PC-9 (cell line): ENCODE data around the gene SRRT. TPM values are rescaled to one million over a fixed set of nuclear protein-coding genes. Genes with fewer than 3 reads are reported as not detected.
A peak's percentile ranks its signal among the peaks of the same experiment; 100 is the strongest.

Experiments used
- BruUV-seq: library from RNA; stranded (reverse); fragments of 400-500 nt; replicated peaks from 2 replicates; lab custom pipeline; 2021; lab: Mats Ljungman, UMichigan
- CTCF ChIA-PET: fragments of 300-600 bp; sonication (Branson Sonifier 250); formaldehyde crosslinking; loops from one replicate; lab custom pipeline; 2022; ENCODE audit warnings: antibody characterized with exemption; lab: Charles Lee
- POLR2A ChIA-PET: fragments of 300-600 bp; sonication (Branson Sonifier 250); formaldehyde crosslinking; loops from one replicate; lab custom pipeline; 2022; ENCODE audit warnings: antibody characterized with exemption; ENCODE audit not compliant: unreplicated experiment; lab: Charles Lee
- DNase-seq, 2 experiments: peaks; one replicate each; pipeline versions ENCODE4 v3.0.0 to v3.0.0-alpha.2; 2015 to 2022; ENCODE audit warnings: mixed read lengths in 1 of 2
- H2AFZ ChIP-seq: fragments of 200-600 bp; sonication (generic); 2 replicates; pipeline ENCODE4 v1.8.1; 2017; ENCODE audit warnings: antibody characterized with exemption
- H3F3A ChIP-seq: fragments of 200-600 bp; sonication (generic); 2 replicates; pipeline ENCODE4 v1.8.1; 2017; ENCODE audit warnings: antibody characterized with exemption, mild to moderate bottlenecking, low read depth; ENCODE audit not compliant: insufficient read depth
- H3K27ac ChIP-seq: fragments of 200-600 bp; sonication (generic); 2 replicates; pipeline ENCODE4 v1.6.1; 2016; ENCODE audit warnings: mixed run types
- H3K27me3 ChIP-seq: fragments of 200-600 bp; sonication (generic); 2 replicates; pipeline ENCODE4 v1.6.1; 2016; ENCODE audit warnings: low read depth, mixed run types; ENCODE audit not compliant: insufficient read depth
- H3K36me3 ChIP-seq: fragments of 200-600 bp; sonication (generic); 2 replicates; pipeline ENCODE4 v1.6.1; 2016; ENCODE audit warnings: low read depth, mixed run types
- H3K4me1 ChIP-seq: fragments of 200-600 bp; sonication (generic); replicated peaks from 2 replicates; pipeline ENCODE4 v1.6.1; 2016; ENCODE audit warnings: mixed run types; ENCODE audit not compliant: insufficient read depth
- H3K4me2 ChIP-seq: fragments of 200-600 bp; sonication (generic); 2 replicates; pipeline ENCODE4 v1.6.1; 2017; ENCODE audit warnings: mixed run types
- H3K4me3 ChIP-seq: fragments of 200-600 bp; sonication (generic); 2 replicates; pipeline ENCODE4 v1.6.1; 2016; ENCODE audit warnings: mixed run types
- H3K79me2 ChIP-seq: fragments of 200-600 bp; sonication (generic); 2 replicates; pipeline ENCODE4 v1.6.1; 2017; ENCODE audit warnings: low read depth, mixed run types
- H3K9me2 ChIP-seq: fragments of 200-600 bp; sonication (generic); 2 replicates; pipeline ENCODE4 v1.8.1; 2017; ENCODE audit warnings: mild to moderate bottlenecking; ENCODE audit not compliant: insufficient read depth
- H3K9me3 ChIP-seq: fragments of 200-600 bp; sonication (generic); 2 replicates; pipeline ENCODE4 v1.8.1; 2016; ENCODE audit warnings: low read depth; ENCODE audit not compliant: insufficient read depth
- H4K20me1 ChIP-seq: fragments of 200-600 bp; sonication (generic); 2 replicates; pipeline ENCODE4 v1.8.1; 2017; ENCODE audit not compliant: insufficient read depth
- CTCF ChIP-seq: fragments of 200-600 bp; sonication (generic); conservative IDR thresholded peaks from 2 replicates; pipeline ENCODE4 v1.6.1; 2017; ENCODE audit warnings: mixed run types, antibody characterized with exemption, mild to moderate bottlenecking, moderate library complexity
- EZH2 ChIP-seq: fragments of 200-600 bp; sonication (generic); IDR thresholded peaks from 2 replicates; pipeline ENCODE4 v1.8.0; 2017; ENCODE audit warnings: antibody characterized with exemption, low read depth
- intact Hi-C: fragments of 100-400 bp; cut with micrococcal nuclease; formaldehyde crosslinking; loops from one replicate; pipeline ENCODE4 v1.10.0; 2022; ENCODE audit not compliant: unreplicated experiment
- total RNA-seq: library from RNA; stranded (reverse); gene quantifications from 2 replicates; pipeline ENCODE4 v1.2.3, GENCODE V29; 2021

SRRT gene
- total RNA-seq, 1 experiment from 2014 or later: 144 TPM

GRCh38 chr7:100878013-100878412 lies 3.1 kb downstream of the SRRT start:
- no peak for DNase-seq
- H3K27me3 ChIP-seq: no peaks in the 10 kb centered on the region
- peaks cover 19% of the 10 kb centered on the region for H3K4me1 ChIP-seq
- peaks cover 27% of the 10 kb centered on the region; the same call in 1 of the 2 replicates for H3F3A ChIP-seq
- no peaks in the 10 kb centered on the region for H3K9me2 ChIP-seq
- intact Hi-C loops: no loop called here
- peaks cover 50% of the 10 kb centered on the region for H4K20me1 ChIP-seq
- POLR2A ChIA-PET: interaction anchor here (0.6 to 0.7 kb wide), 2 partner anchors 98 to 241 kb away, joined by 3 to 4 read pairs; no protein-coding TSS in a partner anchor
- TF ChIP-seq CTCF: no peak
- TF ChIP-seq EZH2: no peak
- BruUV-seq: TSS peak; percentile 12
- H3K36me3 ChIP-seq: peaks cover 37% of the 10 kb centered on the region
- H3K4me2 ChIP-seq: no peak overlapping the region
- H2AFZ ChIP-seq: no peak overlapping the region
- no peak overlapping the region for H3K4me3 ChIP-seq
- CTCF ChIA-PET: no interaction called here
- H3K27ac ChIP-seq: no peak overlapping the region
- H3K9me3 ChIP-seq: no peaks in the 10 kb centered on the region
- peaks cover 73% of the 10 kb centered on the region for H3K79me2 ChIP-seq

- Histone ChIP-seq H3K9me3 (no peaks in the 10 kb centered on the region), H4K20me1 (peaks cover 50% of the 10 kb centered on the region), H3K9me2 (no peaks in the 10 kb centered on the region), H3K27me3 (no peaks in the 10 kb centered on the region), H3K4me1 (peaks cover 19% of the 10 kb centered on the region), H3K4me3 (no peak overlapping the region), H3K79me2 (peaks cover 73% of the 10 kb centered on the region), H2AFZ (no peak overlapping the region), H3K27ac (no peak overlapping the region), H3F3A (peaks cover 27% of the 10 kb centered on the region; the same call in 1 of the 2 replicates), H3K4me2 (no peak overlapping the region), H3K36me3 (peaks cover 44% of the 10 kb centered on the region)
- no peak for DNase-seq
- intact Hi-C loops: no loop called here
- BruUV-seq: no TSS peak
- POLR2A ChIA-PET: interaction anchor here (0.7 kb wide), 1 partner anchor 240 kb away, joined by 3 read pairs; no protein-coding TSS in a partner anchor
- CTCF ChIA-PET: no interaction called here
- TF ChIP-seq EZH2 (no peak), CTCF (no peak)
Observed at GRCh38 chr7:100878685-100879084, 3.8 kb downstream of the SRRT start.

GRCh38 chr7:100879685-100880261 lies 4.9 kb downstream of the SRRT start:
- ChIA-PET POLR2A (no interaction called here), CTCF (no interaction called here)
- Histone ChIP-seq H3K4me1 (peaks cover 16% of the 10 kb centered on the region), H3K4me3 (no peak overlapping the region), H3F3A (peaks cover 27% of the 10 kb centered on the region; the same call in 1 of the 2 replicates), H3K27me3 (no peaks in the 10 kb centered on the region), H4K20me1 (peaks cover 50% of the 10 kb centered on the region), H3K9me3 (no peaks in the 10 kb centered on the region), H2AFZ (no peak overlapping the region), H3K4me2 (no peak overlapping the region), H3K27ac (no peak overlapping the region), H3K79me2 (peaks cover 69% of the 10 kb centered on the region), H3K9me2 (no peaks in the 10 kb centered on the region), H3K36me3 (peaks cover 49% of the 10 kb centered on the region)
- intact Hi-C loops: no loop called here
- no TSS peak for BruUV-seq
- no peak for TF ChIP-seq CTCF
- no peak for TF ChIP-seq EZH2
- DNase-seq: no peak
